Common myeloid progenitor, CD34-positive (primary cell): ENCODE measurements around the gene CACNA2D2.

Experiments used
- CTCF ChIA-PET: fragments of 350-600 bp; sonication (Branson Sonifier 250); formaldehyde crosslinking; loops from one replicate; lab custom pipeline; 2021; ENCODE audit warnings: antibody characterized with exemption; lab: Charles Lee
- POLR2A ChIA-PET: fragments of 350-600 bp; sonication (Branson Sonifier 250); formaldehyde crosslinking; loops from one replicate; lab custom pipeline; 2021; ENCODE audit warnings: antibody characterized with exemption; lab: Charles Lee
- DNase-seq, 3 donors: peaks; one replicate each; pipeline versions ENCODE4 v3.0.0 to v3.0.0-alpha.2; 2013
- H3K27ac ChIP-seq, 2 experiments: 1 replicate in 1 of 2; 2 replicates in 1 of 2; pipeline ENCODE4 v1.7.0; 2013; ENCODE audit warnings: inconsistent platforms in 2 of 2, low read length in 2 of 2, mild to moderate bottlenecking in 2 of 2, low read depth in 1 of 2, moderate library complexity in 1 of 2; ENCODE audit not compliant: severe bottlenecking in 2 of 2, insufficient read depth in 1 of 2, poor library complexity in 1 of 2
- H3K27me3 ChIP-seq, 5 experiments: replicated peaks in 2 of 5; 1 replicate in 3 of 5; 2 replicates in 2 of 5; pipeline versions ENCODE4 v1.6.1 to v1.7.0; 2013; ENCODE audit warnings: low read length in 4 of 5, mild to moderate bottlenecking in 2 of 5, moderate library complexity in 2 of 5, inconsistent platforms in 1 of 5; ENCODE audit not compliant: insufficient read depth in 5 of 5, control insufficient read depth in 4 of 5
- H3K36me3 ChIP-seq, 4 experiments: 1 replicate in 2 of 4; 2 replicates in 2 of 4; pipeline versions ENCODE4 v1.6.1 to v1.7.0; 2013; ENCODE audit warnings: low read length in 3 of 4, control low read depth in 1 of 4, mild to moderate bottlenecking in 1 of 4; ENCODE audit not compliant: control insufficient read depth in 4 of 4, insufficient read depth in 4 of 4
- H3K4me1 ChIP-seq, 4 experiments: 1 replicate in 3 of 4; 2 replicates in 1 of 4; pipeline versions ENCODE4 v1.6.1 to v1.7.1; 2013; ENCODE audit warnings: low read length in 3 of 4, mild to moderate bottlenecking in 3 of 4, control low read depth in 1 of 4, inconsistent platforms in 1 of 4, moderate library complexity in 1 of 4; ENCODE audit not compliant: control insufficient read depth in 4 of 4, insufficient read depth in 4 of 4; ENCODE audit errors: control extremely low read depth in 1 of 4
- H3K4me3 ChIP-seq, 7 experiments: 1 replicate in 4 of 7; 2 replicates in 3 of 7; pipeline versions ENCODE4 v1.5.1 to v1.7.0; 2013; ENCODE audit warnings: mild to moderate bottlenecking in 7 of 7, low read length in 6 of 7, moderate library complexity in 6 of 7, inconsistent platforms in 2 of 7, low read depth in 2 of 7, control low read depth in 1 of 7; ENCODE audit not compliant: insufficient read depth in 4 of 7, control insufficient read depth in 1 of 7; ENCODE audit errors: extremely low read depth in 1 of 7
- H3K9me3 ChIP-seq, 5 experiments: 1 replicate in 4 of 5; 2 replicates in 1 of 5; pipeline versions ENCODE4 v1.6.1 to v1.7.1; 2013; ENCODE audit warnings: low read length in 4 of 5, mild to moderate bottlenecking in 2 of 5, inconsistent platforms in 1 of 5, low read depth in 1 of 5, moderate library complexity in 1 of 5; ENCODE audit not compliant: control insufficient read depth in 4 of 5, insufficient read depth in 2 of 5; ENCODE audit errors: control extremely low read depth in 1 of 5
- WGBS: methylation state at CpG from one replicate; pipeline ENCODE4 v1.1.5; 2013; ENCODE audit not compliant: insufficient coverage; 5-methylcytosine and 5-hydroxymethylcytosine counted together

The CACNA2D2 gene

DNA sequence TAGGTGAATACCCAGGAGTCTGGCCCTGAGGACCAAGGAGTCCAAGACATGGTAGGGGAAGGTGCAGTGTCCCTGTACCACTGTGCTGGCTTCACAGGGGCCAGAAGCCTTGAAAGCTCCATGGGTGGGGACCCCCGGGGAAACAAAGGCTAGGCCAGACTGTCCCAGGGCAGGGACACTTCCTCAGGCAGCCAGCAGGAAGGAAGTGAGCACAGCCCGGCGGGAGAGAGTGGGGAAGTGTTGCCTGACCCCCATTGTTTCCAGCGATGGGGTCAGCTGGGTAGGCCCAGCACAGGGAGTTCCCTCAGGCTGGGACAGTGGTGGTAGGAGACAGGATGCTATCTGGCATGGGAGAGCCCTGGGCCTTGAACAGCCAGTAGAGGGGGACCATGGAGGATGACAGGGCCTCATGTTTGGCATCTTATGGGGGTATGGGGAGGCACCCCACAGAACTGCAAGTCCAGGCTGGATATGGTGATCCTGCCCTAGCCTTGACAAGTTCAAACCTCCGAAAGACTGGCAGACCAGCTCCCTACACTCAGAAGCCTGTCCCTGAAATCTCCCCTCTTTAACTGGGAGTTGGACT is 179.7 kb downstream of the CACNA2D2 start:
- CTCF ChIA-PET = interaction anchor here (0.7 to 11.6 kb wide), 24 partner anchors 9 to 201 kb away, joined by 3 to 105 read pairs (median 6); partner anchors contain the start of genes GNAT1, HYAL1, HYAL3 and IFRD2
- peaks cover 0 to 23% (median 12%) of the 10 kb centered on the region in 4 experiments for H3K36me3 ChIP-seq
- no peak overlapping the region for H3K27ac ChIP-seq
- no peaks in the 10 kb centered on the region for H3K27me3 ChIP-seq
- POLR2A ChIA-PET = interaction anchor here (1.6 kb wide), 1 partner anchor 14 kb away, joined by 3 read pairs; no protein-coding TSS in a partner anchor
- peaks cover 0 to 81% (median 63%) of the 10 kb centered on the region in 4 experiments for H3K4me1 ChIP-seq
- no peak for DNase-seq
- 35% methylated on average over 4 of the region's 5 CpGs for WGBS
- no peak overlapping the region for H3K4me3 ChIP-seq
- H3K9me3 ChIP-seq = no peaks in the 10 kb centered on the region

DNA sequence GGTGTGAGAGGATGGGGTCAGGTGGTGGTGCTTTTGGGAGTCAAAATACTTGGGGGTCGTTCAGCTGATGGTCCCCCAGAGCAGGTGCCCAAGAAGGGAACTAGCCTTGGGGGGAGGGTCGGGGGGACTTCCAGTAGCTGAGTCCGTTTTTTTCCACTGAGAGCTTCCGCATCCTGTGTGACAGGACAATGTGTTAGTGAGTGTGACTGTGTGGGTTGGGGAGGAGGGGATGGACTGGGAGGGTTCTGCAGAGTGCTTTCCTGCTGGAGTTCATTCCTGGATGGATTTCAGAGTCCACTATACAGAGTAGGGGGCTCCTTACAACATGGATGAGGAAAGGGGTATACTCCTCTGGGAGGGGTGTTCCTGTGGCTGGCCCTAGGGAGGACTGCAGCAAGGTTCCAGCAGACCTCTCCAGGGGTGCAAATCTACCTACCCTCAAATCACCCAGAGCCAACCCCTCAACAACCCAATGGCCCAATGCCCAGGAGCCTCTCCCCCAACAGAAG is 180.3 kb downstream of the CACNA2D2 start:
- no peaks in the 10 kb centered on the region for H3K9me3 ChIP-seq
- H3K4me1 ChIP-seq = peaks cover 0 to 81% (median 62%) of the 10 kb centered on the region in 4 experiments
- peaks cover 0 to 28% (median 12%) of the 10 kb centered on the region in 4 experiments for H3K36me3 ChIP-seq
- H3K27ac ChIP-seq = no peak overlapping the region
- WGBS = 83% methylated on average over 2 of the region's 4 CpGs
- H3K27me3 ChIP-seq = no peaks in the 10 kb centered on the region
- ChIA-PET CTCF (interaction anchor here (0.5 to 11.6 kb wide), 15 partner anchors 9 to 131 kb away, joined by 3 to 105 read pairs (median 10); partner anchors contain the start of genes GNAT1, HYAL1, HYAL3 and NAA80), POLR2A (interaction anchor here (1.6 kb wide), 1 partner anchor 14 kb away, joined by 3 read pairs; no protein-coding TSS in a partner anchor)
- peak overlapping the region in 1 of 7 experiments; percentile 19 for H3K4me3 ChIP-seq
- DNase-seq = peak in 1 of 3 donors; percentile 42

DNA sequence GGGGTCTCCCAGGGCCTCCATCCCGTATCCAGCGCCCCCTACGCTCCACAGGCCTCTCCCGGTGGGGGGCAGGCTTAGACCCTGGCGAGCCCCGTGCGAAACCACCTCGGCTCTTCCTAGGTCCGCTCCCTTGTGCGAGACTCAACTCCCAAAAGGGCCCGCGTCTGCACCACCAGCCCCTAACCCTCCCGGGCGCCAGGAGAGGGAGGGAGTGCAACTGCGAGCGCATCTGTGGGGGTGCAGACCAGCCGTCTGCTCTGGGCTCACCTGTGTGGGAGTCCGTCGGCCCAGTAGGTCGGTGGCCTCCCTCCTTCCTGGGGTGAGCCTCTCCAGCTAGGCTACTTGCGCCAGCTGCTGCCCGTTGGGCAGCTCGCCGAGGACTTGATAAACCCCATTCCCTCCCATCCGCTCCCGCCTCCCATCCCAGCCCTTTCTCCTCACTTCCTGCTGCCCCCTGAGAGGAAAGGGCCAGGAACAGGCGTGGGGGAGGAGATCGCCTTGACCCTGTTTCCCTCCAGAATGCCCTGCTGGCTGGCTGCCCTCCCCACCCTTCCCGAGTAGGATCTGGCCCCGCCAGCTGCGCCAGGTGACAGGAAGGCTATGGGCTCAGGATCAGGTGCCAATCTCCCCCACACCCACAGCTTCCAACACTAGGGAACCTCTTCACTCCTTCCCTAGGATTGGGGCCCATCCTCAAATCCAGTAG is 180.9 kb downstream of the CACNA2D2 start, which contains the start of gene HYAL2:
Gene HYAL2, minus strand, starts transcription at position 360 of the 706 bp plus-strand sequence. CDS start 2,256 bp downstream, outside the sequence.
- ChIA-PET CTCF (interaction anchor here (0.5 to 11.6 kb wide), 10 partner anchors 12 to 131 kb away, joined by 3 to 105 read pairs (median 8); partner anchors contain the start of genes GNAT1, HYAL1, HYAL3 and NAA80), POLR2A (interaction anchor here (1.6 kb wide), 1 partner anchor 15 kb away, joined by 3 read pairs; no protein-coding TSS in a partner anchor)
- Histone ChIP-seq H3K9me3 (no peaks in the 10 kb centered on the region), H3K27ac (peak within 1 kb of the TSS; percentile 98 to 99), H3K4me1 (peaks cover 2 to 85% (median 65%) of the 10 kb centered on the region in 4 experiments), H3K27me3 (no peaks in the 10 kb centered on the region), H3K4me3 (peak within 1 kb of the TSS; percentile 69 to 88 (median 82)), H3K36me3 (peaks cover 0 to 33% (median 15%) of the 10 kb centered on the region in 4 experiments)
- no peak for DNase-seq
- 80% methylated on average over 20 of the region's 31 CpGs for WGBS

DNA sequence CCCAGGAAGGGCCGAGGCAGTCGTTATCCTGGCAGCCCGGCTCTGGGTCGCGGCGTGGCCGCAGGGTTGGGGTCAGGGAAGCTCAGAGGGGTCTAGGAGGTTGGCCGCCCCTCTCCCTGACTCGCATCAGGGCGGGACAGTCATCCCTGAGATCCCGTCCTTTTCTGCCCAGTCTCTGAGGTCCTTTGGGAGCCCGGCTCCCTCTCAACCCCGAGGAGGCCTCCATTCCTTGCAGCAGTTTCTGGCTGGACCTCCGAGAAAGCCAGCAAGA is 181.4 kb downstream of the CACNA2D2 start:
- peak overlapping the region in 6 of 7 experiments; percentile 19 to 88 (median 84) for H3K4me3 ChIP-seq
- peaks cover 0 to 38% (median 17%) of the 10 kb centered on the region in 4 experiments for H3K36me3 ChIP-seq
- POLR2A ChIA-PET = interaction anchor here (0.6 kb wide), 1 partner anchor 31 kb away, joined by 3 read pairs; no protein-coding TSS in a partner anchor
- WGBS = 36% methylated on average over 14 of the region's 14 CpGs
- peak overlapping the region in 1 of 2 experiments; percentile 99 for H3K27ac ChIP-seq
- no peaks in the 10 kb centered on the region for H3K27me3 ChIP-seq
- peaks cover 2 to 83% (median 60%) of the 10 kb centered on the region in 4 experiments for H3K4me1 ChIP-seq
- no peaks in the 10 kb centered on the region for H3K9me3 ChIP-seq
- CTCF ChIA-PET = interaction anchor here (1.5 to 11.6 kb wide), 5 partner anchors 14 to 130 kb away, joined by 5 to 105 read pairs (median 11); partner anchors contain the start of genes GNAT1, HYAL1, HYAL3 and LSMEM2
- DNase-seq = no peak

DNA sequence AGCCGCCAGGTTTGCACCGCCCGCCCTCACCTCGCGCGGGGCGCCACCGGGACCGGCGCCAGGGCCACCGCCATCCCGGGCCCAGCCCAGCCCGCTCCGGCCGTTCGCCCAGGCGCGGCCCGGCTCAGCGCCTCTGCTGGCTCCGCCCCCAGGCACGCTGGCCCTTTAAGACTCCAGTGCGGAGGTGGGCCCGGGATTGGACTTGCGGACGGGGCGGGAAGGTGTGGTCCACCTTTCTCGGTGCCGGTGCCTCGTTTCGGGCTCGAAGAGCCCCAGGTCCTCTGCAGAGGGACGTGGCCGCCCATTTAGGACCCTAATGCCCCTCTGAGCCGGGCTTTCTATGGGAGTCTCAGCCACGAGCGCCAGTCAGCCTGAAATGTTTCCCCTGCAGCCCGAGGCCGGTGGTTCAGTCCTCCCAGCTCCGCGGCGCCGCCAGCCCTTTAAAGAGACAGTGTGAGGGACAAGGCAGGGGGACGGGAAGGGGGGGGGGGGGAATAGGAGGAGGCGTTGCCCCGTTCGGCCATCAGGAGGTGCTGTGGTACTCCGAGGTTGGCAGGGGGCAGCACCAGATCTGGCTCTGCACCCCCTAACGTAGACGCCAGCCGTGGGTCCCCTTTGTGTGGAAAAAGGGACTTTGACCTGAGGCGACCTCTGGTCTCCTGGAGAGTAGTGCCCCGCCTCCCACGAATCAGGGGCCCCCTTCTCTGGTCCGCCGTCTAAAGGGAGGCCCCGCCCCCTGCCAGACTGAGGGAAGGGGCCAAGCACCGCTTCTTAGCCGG is 181.9 kb downstream of the CACNA2D2 start:
- POLR2A ChIA-PET = interaction anchor here (0.5 to 0.8 kb wide), 5 partner anchors 12 to 30 kb away, joined by 3 to 6 read pairs (median 3); no protein-coding TSS in a partner anchor
- DNase-seq = peak; percentile 88 to 92 (median 90)
- Histone ChIP-seq H3K27ac (peak overlapping the region; percentile 98 to 99), H3K4me3 (peak overlapping the region; percentile 69 to 88 (median 82)), H3K36me3 (peaks cover 0 to 42% (median 18%) of the 10 kb centered on the region in 4 experiments), H3K9me3 (no peaks in the 10 kb centered on the region), H3K4me1 (peaks cover 2 to 80% (median 58%) of the 10 kb centered on the region in 4 experiments), H3K27me3 (no peaks in the 10 kb centered on the region)
- WGBS = 0% methylated on average over 40 of the region's 59 CpGs
- CTCF ChIA-PET = interaction anchor here (0.6 to 11.6 kb wide), 7 partner anchors 15 to 47 kb away, joined by 3 to 105 read pairs (median 6); partner anchors contain the start of genes HYAL1, HYAL3, LSMEM2 and NAA80

DNA sequence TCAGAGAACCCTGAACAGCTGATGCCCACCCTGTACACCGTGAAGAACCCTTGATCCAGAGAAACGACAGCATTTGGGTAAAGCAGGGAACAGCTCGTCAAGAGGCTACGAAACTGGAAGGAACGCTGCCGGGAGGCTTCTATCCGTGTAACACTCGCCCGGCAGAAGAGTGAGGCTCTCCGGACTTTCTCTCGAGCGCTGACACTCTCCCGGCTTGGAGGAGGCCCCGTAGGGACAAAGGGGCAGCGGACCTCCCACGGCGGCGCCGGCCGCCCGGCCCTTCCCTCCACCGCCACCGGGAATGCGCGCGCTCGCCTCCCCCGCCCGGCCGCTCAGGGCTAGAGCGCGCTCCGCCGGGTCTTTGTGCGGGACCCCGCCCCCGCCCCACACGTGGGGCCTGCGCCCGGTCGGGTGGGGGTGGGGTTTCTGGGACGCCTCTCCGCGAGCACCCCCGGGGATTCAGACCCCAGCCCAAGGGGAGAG is 182.5 kb downstream of the CACNA2D2 start:
- CTCF ChIA-PET = interaction anchor here (0.6 to 11.6 kb wide), 9 partner anchors 15 to 62 kb away, joined by 3 to 105 read pairs (median 5); partner anchors contain the start of genes HYAL1, HYAL3, LSMEM2 and NAA80
- WGBS = 0% methylated on average over 12 of the region's 45 CpGs
- peak in 1 of 3 donors; percentile 69 for DNase-seq

More for the DNA sequence above, 182.5 kb downstream of the CACNA2D2 start:
- POLR2A ChIA-PET = interaction anchor here (0.5 to 0.8 kb wide), 5 partner anchors 11 to 28 kb away, joined by 3 to 6 read pairs (median 3); no protein-coding TSS in a partner anchor
- Histone ChIP-seq H3K4me3 (peak overlapping the region; percentile 69 to 88 (median 82)), H3K4me1 (peaks cover 2 to 75% (median 58%) of the 10 kb centered on the region in 4 experiments), H3K27me3 (no peaks in the 10 kb centered on the region), H3K36me3 (peaks cover 0 to 42% (median 17%) of the 10 kb centered on the region in 4 experiments), H3K9me3 (no peaks in the 10 kb centered on the region), H3K27ac (peak overlapping the region; percentile 98 to 99)
